NCI-H2227 (cell line): ENCODE results near the gene XCR1.
A peak's percentile ranks its signal among the peaks of the same experiment; 100 is the strongest.
"Not testable (repeated sequence)": the region's sequence is repeated elsewhere in the genome, so short reads cannot be mapped to it uniquely, and the experiment has no call there.

ENCODE experiments used
- DNase-seq: peaks from one replicate; lab custom pipeline; 2025; ENCODE audit not compliant: unreplicated experiment; lab: John Stamatoyannopoulos, UW

The XCR1 gene

DNA sequence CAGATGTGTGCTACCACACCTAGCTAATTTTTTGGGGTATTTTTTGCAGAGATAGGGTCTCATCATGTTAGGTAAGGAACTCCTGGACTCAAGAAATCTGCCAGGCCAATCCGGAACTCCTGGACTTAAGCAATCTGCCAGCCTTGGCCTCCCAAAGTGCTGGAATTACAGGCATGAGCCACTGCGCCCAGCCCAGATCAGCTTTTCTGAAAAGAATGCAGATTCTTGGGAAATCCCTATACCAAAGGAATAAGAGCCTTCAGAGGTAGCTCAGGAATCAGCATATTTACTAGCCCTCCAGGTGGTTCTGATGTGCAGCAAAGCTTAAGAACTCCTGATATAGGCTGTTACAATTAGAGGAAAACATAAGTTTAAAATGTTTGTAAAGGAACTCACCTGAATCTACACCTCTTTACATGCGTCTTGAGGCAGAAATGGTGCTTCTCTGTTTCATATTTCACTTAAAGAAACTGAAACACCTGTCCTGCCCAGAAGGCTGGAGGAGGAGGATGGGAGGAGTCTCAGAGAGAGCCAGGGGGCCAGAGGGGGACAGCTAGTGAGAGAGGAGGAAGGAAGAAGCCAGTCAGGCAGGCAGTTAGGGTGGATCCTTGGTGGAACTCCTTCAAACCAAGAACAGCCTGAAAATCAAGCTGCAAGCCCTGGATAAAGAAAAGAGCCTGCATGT is at the start of gene XCR1:
Gene XCR1, minus strand, starts transcription at position 463 of the 685 bp plus-strand sequence. CDS start 5,536 bp downstream, outside the sequence.
- no peak for DNase-seq

- no peak for DNase-seq
These were observed 49.3 kb upstream of the XCR1 start for GRCh38 chr3:46076606-46077005.

GRCh38 chr3:46075816-46076215 is 48.5 kb upstream of the XCR1 start:
- DNase-seq: no peak

- no peak for DNase-seq
These were observed 44.1 kb upstream of the XCR1 start for GRCh38 chr3:46071222-46071858.

GRCh38 chr3:46070595-46071093 is 43.4 kb upstream of the XCR1 start:
- DNase-seq: no peak

GRCh38 chr3:46068501-46068900 is 41.2 kb upstream of the XCR1 start:
- no peak for DNase-seq

DNA sequence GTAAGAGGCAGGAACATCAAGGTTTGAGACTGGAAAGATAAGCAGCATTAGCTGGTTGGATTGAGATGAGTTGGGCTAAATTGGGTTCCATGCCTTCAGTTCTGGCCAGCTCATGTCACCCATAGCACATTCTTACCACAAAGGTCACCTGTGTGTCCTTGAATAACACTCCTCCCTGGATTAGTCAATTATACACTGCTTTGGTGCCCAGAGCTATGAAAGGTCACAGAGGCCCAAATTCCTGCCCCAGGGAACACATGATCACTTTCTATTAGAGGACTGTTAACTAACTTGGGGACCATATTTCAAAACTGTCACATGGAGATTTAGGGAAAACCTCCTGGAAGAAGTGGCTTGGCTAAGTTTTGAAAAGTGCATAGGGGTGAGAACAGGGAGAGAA is 40.1 kb upstream of the XCR1 start:
- no peak for DNase-seq

DNA sequence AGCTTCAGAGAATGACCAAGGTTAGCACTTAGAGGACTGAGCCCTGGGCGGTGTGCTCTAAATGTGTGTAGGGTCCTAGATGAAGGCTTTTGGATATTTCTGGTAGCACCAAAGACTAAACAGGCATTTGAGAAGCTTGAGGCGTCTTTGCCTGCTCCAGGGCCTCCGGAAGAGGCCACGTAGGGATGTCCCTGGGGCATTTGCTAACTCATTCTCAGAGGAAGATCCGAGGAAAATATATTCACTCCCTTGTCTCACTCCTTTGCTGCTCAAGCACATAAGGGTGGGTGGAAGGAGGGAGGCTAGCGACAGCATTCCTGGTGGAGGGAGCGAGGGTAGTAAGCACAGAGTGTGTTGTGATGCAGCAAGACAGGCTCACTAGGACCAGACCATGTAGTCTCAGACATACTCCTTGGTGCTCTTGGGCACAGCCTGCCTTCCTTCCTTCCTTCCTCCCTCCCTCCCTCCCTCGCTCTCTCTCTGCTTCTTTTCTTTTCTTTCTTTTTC is 38.5 kb upstream of the XCR1 start:
- DNase-seq: no peak

DNA sequence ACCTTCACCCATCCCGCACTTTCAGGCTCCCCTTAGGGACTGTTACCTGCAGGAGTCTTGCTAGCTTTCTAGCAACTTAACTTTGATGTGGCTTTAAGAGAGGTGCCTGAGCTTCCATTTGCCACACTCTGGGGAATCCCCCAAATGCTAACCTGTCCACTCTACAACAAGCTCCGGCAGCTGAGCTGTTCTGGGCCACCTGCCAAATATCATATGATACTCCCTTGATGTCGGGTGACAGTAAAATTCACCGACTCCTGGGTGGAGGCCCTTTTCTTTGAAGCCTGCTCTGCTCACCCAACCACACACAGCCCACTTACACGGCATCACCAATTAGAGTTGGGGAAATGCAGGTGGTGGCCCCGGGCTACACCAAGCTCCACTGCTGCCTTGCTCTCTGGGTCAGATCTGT is 38.0 kb upstream of the XCR1 start:
- peak; percentile 16 for DNase-seq

DNA sequence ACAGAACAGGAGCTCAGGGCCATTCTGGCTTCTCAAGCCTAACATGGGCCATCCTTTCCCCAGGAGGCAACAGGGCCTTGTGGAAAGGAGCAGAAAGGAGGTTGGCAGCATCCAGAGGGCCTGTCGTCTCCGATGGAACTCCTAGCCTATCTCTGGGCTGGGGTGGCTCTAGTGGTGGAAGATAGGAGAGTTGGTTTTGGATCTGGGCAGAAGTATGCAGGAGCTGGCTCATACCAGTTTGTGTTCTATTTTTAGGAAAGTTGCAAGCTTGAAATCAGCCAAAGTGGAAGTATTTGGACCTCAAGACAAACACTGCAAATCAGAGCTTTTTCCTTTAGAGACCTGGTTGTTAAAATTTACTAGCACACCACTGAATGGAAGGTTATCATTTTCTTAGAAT is 35.4 kb upstream of the XCR1 start:
- no peak for DNase-seq

- no peak for DNase-seq
These were observed 34.6 kb upstream of the XCR1 start for GRCh38 chr3:46061887-46062286.

- DNase-seq: no peak
These were observed 33.9 kb upstream of the XCR1 start for GRCh38 chr3:46061108-46061720.

DNA sequence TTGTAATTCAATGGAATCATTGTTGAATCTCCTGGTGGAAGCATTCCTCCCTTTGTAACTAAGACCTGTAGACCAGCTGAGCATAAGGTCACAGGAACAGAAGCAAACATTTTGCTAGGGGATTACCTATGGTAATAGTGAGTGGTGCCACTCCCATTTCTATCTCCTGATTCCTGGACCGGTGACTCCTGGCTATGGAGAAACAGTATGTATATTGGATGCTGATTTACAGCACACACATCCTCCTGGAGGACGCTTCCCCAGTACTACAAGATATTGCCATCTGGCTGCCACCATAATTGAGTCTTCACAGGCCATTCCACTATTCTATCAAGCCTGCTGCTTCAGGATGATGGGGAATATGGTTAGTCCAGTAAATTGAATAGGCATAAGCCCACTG is 33.3 kb upstream of the XCR1 start:
- no peak for DNase-seq

DNA sequence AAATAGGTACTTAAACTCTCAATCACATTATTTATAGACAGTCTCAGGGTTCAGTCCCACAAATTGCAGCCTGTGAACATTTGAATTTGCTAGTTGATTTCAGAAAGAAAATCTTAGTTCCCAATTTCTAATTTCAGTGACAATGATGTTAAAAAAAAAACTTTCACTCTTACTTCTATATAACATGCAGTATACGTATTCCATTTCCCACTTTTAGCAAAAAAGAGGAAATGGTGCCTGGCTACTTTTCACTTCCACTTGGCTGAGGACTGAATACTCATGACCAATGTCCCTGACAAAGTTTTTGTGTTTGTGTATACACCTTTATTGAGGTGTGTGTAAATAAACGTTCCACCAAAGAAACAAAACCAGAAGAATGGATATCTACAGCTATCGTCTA is 32.1 kb upstream of the XCR1 start:
- DNase-seq: no peak

GRCh38 chr3:46058981-46059380 is 31.7 kb upstream of the XCR1 start:
- DNase-seq: no peak

- DNase-seq: no peak
These were observed 30.4 kb upstream of the XCR1 start for GRCh38 chr3:46057716-46058115.

- no peak for DNase-seq
These were observed 29.4 kb upstream of the XCR1 start for GRCh38 chr3:46056686-46057085.

DNA sequence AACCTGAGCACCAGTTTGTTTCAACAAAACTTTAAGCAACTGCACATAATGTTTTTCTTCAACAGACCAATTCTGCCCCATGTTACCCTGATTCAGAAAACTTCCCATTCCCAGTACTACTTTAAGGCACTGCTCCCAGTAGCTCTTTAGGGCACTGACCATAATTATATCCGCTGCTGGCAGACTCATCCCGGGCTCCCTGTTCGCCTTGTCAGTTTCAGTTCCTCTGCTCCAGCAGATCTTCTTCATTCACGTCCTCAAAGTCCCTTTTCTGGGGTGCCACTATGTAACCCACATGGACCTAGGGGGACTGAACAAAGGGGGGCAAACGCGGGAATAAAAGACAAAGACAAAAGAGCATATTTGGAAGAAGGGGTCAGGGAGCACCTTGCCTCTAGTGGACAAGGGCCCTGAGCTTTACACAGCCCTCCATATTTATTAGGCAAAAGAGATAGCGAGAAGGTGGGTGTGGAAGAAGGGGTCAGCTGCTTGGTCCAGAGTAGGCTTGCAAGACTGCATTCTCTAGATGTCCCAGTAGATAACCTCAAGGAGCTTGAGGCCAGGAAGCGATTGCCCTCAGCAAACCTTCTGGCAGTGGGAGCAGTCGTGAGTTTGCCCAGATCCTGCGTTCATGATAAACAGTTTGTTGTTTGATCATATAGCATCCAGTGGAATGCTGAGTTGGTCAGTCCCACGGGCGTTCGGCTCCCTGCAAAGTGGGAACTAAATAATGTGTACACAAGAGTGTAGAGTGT is 26.7 kb upstream of the XCR1 start:
- not testable (repeated sequence) for DNase-seq

DNA sequence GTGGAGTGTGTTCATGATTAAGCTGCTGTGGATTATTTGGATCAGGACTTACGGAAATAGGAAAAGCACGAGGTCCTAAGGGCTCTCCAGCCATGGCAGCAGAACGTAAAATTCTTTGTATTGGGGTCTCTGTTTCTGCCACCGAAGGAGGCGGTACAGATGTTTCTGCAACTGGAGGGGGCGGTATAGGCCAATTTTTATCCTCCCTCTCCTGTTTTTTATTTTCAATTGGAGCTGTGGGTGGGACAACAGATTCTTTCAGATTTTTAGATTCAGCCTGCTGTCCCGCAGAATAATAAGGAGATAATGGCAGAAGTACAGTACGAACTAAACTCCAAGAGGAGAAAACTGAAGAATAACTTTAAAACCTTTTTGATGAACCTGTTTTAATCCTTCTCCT is 26.0 kb upstream of the XCR1 start:
- not testable (repeated sequence) for DNase-seq

DNA sequence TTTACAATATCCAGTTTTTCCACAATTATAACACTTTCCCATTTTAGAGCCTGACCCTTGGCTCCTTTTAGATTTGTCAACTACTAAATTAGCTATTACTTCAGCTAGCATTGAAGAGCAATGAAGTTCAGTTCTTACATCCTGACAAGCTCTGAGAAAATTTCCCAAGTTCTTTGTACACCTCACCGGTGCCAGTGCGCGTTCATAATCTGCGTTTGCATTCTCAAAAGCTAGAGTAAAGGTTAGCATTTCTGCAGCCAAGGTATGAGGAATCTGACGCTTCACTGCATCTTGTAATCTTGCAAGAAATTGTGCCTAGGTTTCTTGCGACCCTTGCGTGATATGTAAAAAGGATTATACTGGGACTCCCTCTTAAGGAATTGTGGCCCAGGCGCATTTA is 25.2 kb upstream of the XCR1 start:
- DNase-seq: no peak

- DNase-seq: no peak
These were observed 21.8 kb upstream of the XCR1 start for GRCh38 chr3:46049093-46049492.
